ENCODE results near the gene TGFBR3. TPM values are rescaled to one million over a fixed set of nuclear protein-coding genes. Genes with fewer than 3 reads are reported as not detected.
A peak's percentile ranks its signal among the peaks of the same experiment; 100 is the strongest.

The TGFBR3 gene
- total and polyA plus RNA-seq, 3 experiments from 2014 or later, result 28.8 to 78.5 (median 29.9) TPM

DNA sequence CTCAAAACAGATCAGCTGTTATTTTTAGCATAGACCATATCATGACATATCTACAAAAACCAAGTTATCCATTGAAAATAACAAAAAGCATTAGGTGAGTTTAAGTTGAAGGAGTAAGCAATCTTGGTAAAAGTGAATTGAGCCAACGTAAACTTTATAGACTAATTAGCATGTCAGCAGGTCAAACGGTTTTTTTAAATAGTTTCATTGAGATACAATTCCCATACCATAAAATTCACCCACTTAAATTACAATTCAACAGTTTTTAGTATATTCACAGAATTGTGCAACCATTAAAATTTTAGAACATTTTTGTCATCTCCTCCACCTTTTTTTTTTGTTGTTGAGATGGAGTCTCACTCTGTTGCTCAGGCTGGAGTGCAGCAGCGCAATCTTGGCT is 92.1 kb downstream of the TGFBR3 start:
- H3K9me3 Mint-ChIP-seq, result no peaks in the 10 kb centered on the region
- H3K27me3 ChIP-seq (ENCODE audit: insufficient read depth, low read length, poor library complexity, severe bottlenecking), result no peaks in the 10 kb centered on the region
- no peak overlapping the region for H3K27ac ChIP-seq (ENCODE audit: low read depth, low read length)
- peaks cover 35% of the 10 kb centered on the region for H3K4me1 ChIP-seq (ENCODE audit: insufficient read depth, low read length)
- H3K36me3 ChIP-seq (ENCODE audit: insufficient read depth, low read length), result no peaks in the 10 kb centered on the region
- CTCF ChIA-PET, result no interaction called here
- no peaks in the 10 kb centered on the region for H3K27me3 Mint-ChIP-seq
- H3K27ac Mint-ChIP-seq, result peak overlapping the region in 3 of 8 donors; percentile 50 to 70 (median 67)
- peaks cover 53 to 61% (median 55%) of the 10 kb centered on the region in 3 donors for H3K4me1 Mint-ChIP-seq
- no peak overlapping the region for H3K4me3 Mint-ChIP-seq
- peaks cover 11 to 39% (median 20%) of the 10 kb centered on the region in 3 donors for H3K36me3 Mint-ChIP-seq
- no peak for DNase-seq
- H3K9me3 ChIP-seq (ENCODE audit: low read length), result no peaks in the 10 kb centered on the region
- POLR2A ChIA-PET, result no interaction called here
- H3K4me3 ChIP-seq (ENCODE audit: low read length), result no peak overlapping the region

DNA sequence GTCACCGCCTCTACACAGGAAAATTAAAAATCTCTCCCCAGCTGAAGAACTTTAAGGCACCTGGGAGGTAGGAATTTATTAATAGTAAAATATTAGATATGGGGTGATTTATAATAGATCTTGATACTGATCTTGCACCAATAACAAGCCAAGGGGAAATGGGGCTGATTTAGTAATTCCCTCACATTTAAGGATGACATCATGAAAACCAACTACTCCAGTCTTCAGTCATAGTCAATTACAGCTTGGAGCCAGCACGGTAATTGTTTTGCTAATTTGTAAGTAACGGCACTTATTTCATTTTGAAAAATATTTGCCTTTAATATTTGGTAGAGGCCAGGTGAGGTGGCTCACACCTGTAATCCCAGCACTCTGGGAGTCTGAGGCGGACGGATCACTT is 92.8 kb downstream of the TGFBR3 start:
- ChIA-PET POLR2A (no interaction called here), CTCF (interaction anchor here (1.4 kb wide), 1 partner anchor 133 kb away, joined by 3 read pairs; no protein-coding TSS in a partner anchor)
- H3K9me3 ChIP-seq (ENCODE audit: low read length), result no peaks in the 10 kb centered on the region
- Mint-ChIP-seq H3K4me3 (no peak overlapping the region), H3K27ac (no peak overlapping the region), H3K4me1 (peaks cover 47 to 57% (median 51%) of the 10 kb centered on the region in 3 donors), H3K36me3 (peaks cover 11 to 42% (median 18%) of the 10 kb centered on the region in 3 donors), H3K9me3 (no peaks in the 10 kb centered on the region), H3K27me3 (no peaks in the 10 kb centered on the region)
- H3K36me3 ChIP-seq (ENCODE audit: insufficient read depth, low read length), result no peaks in the 10 kb centered on the region
- no peak overlapping the region for H3K4me3 ChIP-seq (ENCODE audit: low read length)
- no peak overlapping the region for H3K27ac ChIP-seq (ENCODE audit: low read depth, low read length)
- no peaks in the 10 kb centered on the region for H3K27me3 ChIP-seq (ENCODE audit: insufficient read depth, low read length, poor library complexity, severe bottlenecking)
- no peak for DNase-seq
- H3K4me1 ChIP-seq (ENCODE audit: insufficient read depth, low read length), result peaks cover 28% of the 10 kb centered on the region

DNA sequence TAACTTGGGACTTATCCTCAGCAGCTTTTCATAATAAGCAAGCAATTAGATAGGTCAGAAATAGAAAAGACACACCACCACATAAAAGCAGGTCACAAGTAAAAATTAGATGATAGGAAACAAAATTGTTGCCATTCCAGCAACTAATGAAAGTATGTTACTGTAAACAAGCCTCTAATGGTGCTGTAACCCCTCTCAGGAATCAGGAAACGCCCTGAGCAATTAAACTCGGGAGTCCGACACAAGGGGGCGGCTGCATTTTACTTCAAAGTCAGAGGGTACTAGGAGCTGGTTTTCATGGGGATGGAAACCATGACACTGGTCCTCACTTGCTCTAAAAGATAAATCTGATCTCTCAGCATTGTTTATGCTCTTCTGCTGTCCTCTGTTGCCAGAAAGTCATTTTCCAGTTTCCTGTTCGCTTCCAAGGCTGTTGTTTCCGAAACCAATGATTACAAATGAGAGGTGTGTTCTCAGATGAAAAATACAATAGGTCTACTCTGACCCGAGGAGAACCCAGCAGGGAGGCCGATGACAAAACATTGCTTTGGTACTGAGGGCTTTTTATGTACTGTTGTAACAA is 93.4 kb downstream of the TGFBR3 start:
- peak overlapping the region in 3 of 7 donors; percentile 25 to 64 (median 45) for H3K4me3 Mint-ChIP-seq
- no peaks in the 10 kb centered on the region for H3K36me3 ChIP-seq (ENCODE audit: insufficient read depth, low read length)
- H3K9me3 ChIP-seq (ENCODE audit: low read length), result no peaks in the 10 kb centered on the region
- H3K9me3 Mint-ChIP-seq, result no peaks in the 10 kb centered on the region
- ChIA-PET CTCF (interaction anchor here (1.0 to 2.2 kb wide), 5 partner anchors 11 to 280 kb away, joined by 3 to 9 read pairs (median 4); partner anchors contain the start of gene TGFBR3), POLR2A (interaction anchor here (0.6 kb wide), 1 partner anchor 8 kb away, joined by 3 read pairs; no protein-coding TSS in a partner anchor)
- H3K4me1 Mint-ChIP-seq, result peaks cover 45 to 57% (median 48%) of the 10 kb centered on the region in 3 donors
- peak overlapping the region in 5 of 8 donors; percentile 35 to 89 (median 74) for H3K27ac Mint-ChIP-seq
- peaks cover 11 to 44% (median 20%) of the 10 kb centered on the region in 3 donors for H3K36me3 Mint-ChIP-seq
- H3K4me1 ChIP-seq (ENCODE audit: insufficient read depth, low read length), result peaks cover 26% of the 10 kb centered on the region
- no peaks in the 10 kb centered on the region for H3K27me3 ChIP-seq (ENCODE audit: insufficient read depth, low read length, poor library complexity, severe bottlenecking)
- no peaks in the 10 kb centered on the region for H3K27me3 Mint-ChIP-seq
- no peak for DNase-seq
- H3K4me3 ChIP-seq (ENCODE audit: low read length), result no peak overlapping the region
- no peak overlapping the region for H3K27ac ChIP-seq (ENCODE audit: low read depth, low read length)

DNA sequence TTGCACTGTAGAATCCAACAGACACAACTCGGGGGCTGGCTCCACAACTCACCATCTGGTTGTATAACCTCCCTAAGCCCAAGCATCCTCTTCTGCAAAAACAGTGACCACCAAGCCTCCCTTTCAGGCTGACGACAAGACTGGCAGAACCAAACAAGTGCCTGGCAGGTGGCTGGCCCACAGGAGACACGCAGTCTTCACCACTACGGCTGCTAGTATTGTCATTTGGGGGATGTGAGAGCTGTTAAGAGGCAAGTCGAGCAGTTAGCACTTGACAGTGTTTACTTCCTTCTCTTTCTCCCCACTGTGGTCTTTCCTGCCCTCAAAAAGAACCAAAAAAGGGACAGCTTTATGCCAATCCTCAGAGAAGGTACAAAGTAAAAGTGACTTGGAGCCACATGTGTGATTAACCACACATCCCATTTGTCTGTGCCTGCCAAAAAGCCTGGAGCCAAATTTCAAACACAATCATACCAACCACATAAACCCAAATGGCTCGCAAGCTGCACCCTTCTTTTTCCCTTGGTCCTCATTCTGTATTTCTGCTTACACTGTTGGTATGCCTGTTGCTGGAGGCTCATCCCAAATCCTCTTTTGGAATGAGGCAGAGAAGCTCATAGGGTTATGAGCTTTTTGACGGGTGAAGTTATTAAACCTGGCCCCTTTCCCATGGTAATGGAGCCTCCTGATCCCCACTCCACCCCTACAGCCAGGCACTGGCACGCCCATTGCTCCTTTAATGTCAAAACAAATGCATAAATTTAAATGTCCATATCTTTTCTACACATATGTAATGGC is 94.1 kb downstream of the TGFBR3 start:
- H3K4me3 Mint-ChIP-seq, result peak overlapping the region in 5 of 7 donors; percentile 25 to 64 (median 47)
- H3K4me1 ChIP-seq (ENCODE audit: insufficient read depth, low read length), result peaks cover 26% of the 10 kb centered on the region
- POLR2A ChIA-PET, result interaction anchor here (0.6 to 1.1 kb wide), 2 partner anchors 8 to 286 kb away, joined by 3 to 5 read pairs; no protein-coding TSS in a partner anchor
- H3K27ac ChIP-seq (ENCODE audit: low read depth, low read length), result no peak overlapping the region
- DNase-seq, result peak in 2 of 5 donors; percentile 48 to 49
- H3K27ac Mint-ChIP-seq, result peak overlapping the region; percentile 37 to 89 (median 69)
- no peaks in the 10 kb centered on the region for H3K27me3 ChIP-seq (ENCODE audit: insufficient read depth, low read length, poor library complexity, severe bottlenecking)
- H3K9me3 Mint-ChIP-seq, result no peaks in the 10 kb centered on the region
- peaks cover 11 to 41% (median 22%) of the 10 kb centered on the region in 3 donors for H3K36me3 Mint-ChIP-seq
- no peaks in the 10 kb centered on the region for H3K9me3 ChIP-seq (ENCODE audit: low read length)
- H3K27me3 Mint-ChIP-seq, result no peaks in the 10 kb centered on the region
- CTCF ChIA-PET, result interaction anchor here (0.8 to 2.2 kb wide), 8 partner anchors 12 to 288 kb away, joined by 3 to 9 read pairs (median 4); partner anchors contain the start of gene TGFBR3
- peaks cover 45 to 59% (median 48%) of the 10 kb centered on the region in 3 donors for H3K4me1 Mint-ChIP-seq
- H3K4me3 ChIP-seq (ENCODE audit: low read length), result no peak overlapping the region
- no peaks in the 10 kb centered on the region for H3K36me3 ChIP-seq (ENCODE audit: insufficient read depth, low read length)

DNA sequence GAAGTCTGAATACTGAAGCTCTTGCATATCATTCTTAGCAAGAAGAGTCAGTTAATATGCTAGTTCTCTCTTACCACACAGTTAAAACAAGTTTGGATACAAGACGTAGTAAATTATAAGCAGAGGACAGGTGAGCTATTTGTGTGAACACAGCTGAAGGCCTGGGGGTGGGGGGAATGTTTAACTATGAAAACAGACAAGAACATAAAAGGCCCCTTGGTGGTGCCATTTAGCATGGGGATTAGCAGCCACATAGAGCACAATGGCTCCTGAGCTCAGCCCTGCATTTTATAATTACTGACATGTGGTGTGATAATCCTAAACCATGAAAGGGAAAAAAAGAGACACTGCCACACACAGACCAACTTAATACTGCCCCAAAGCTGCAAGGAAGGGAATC is 94.8 kb downstream of the TGFBR3 start:
- H3K4me3 Mint-ChIP-seq, result peak overlapping the region in 4 of 7 donors; percentile 16 to 64 (median 38)
- no peaks in the 10 kb centered on the region for H3K27me3 Mint-ChIP-seq
- peaks cover 26% of the 10 kb centered on the region for H3K4me1 ChIP-seq (ENCODE audit: insufficient read depth, low read length)
- no peaks in the 10 kb centered on the region for H3K9me3 Mint-ChIP-seq
- H3K9me3 ChIP-seq (ENCODE audit: low read length), result no peaks in the 10 kb centered on the region
- H3K4me1 Mint-ChIP-seq, result peaks cover 44 to 55% (median 50%) of the 10 kb centered on the region in 3 donors
- ChIA-PET CTCF (interaction anchor here (0.8 to 2.2 kb wide), 6 partner anchors 13 to 287 kb away, joined by 3 to 9 read pairs (median 4); partner anchors contain the start of gene TGFBR3), POLR2A (interaction anchor here (1.1 kb wide), 1 partner anchor 285 kb away, joined by 5 read pairs; no protein-coding TSS in a partner anchor)
- H3K27ac Mint-ChIP-seq, result peak overlapping the region in 7 of 8 donors; percentile 37 to 88 (median 64)
- no peak overlapping the region for H3K27ac ChIP-seq (ENCODE audit: low read depth, low read length)
- no peak for DNase-seq
- peaks cover 12 to 39% (median 20%) of the 10 kb centered on the region in 3 donors for H3K36me3 Mint-ChIP-seq
- H3K4me3 ChIP-seq (ENCODE audit: low read length), result no peak overlapping the region
- no peaks in the 10 kb centered on the region for H3K36me3 ChIP-seq (ENCODE audit: insufficient read depth, low read length)
- no peaks in the 10 kb centered on the region for H3K27me3 ChIP-seq (ENCODE audit: insufficient read depth, low read length, poor library complexity, severe bottlenecking)

DNA sequence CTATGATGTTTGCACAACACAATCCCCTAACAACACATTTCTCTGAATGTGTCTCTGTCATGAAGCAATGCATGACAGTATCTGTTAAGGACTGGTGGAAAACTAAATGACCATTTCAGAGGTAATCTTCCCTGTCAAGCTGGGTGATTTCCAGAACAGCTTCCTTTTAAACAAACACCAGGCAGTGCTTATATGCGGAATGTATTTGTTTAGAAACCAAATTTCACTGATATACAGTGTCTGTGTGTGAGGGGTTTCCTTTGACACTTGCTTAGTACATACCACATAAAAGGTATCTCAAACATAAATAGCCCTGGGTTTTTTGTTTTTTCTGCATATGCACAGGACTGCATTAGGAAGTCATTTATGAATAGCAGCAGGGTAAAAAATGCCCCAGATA is 95.6 kb downstream of the TGFBR3 start:
- no peaks in the 10 kb centered on the region for H3K9me3 ChIP-seq (ENCODE audit: low read length)
- DNase-seq, result peak in 1 of 5 donors; percentile 31
- Mint-ChIP-seq H3K27ac (peak overlapping the region in 6 of 8 donors; percentile 12 to 87 (median 62)), H3K4me3 (peak overlapping the region in 4 of 7 donors; percentile 8 to 65 (median 34)), H3K27me3 (no peaks in the 10 kb centered on the region), H3K36me3 (peaks cover 14 to 34% (median 16%) of the 10 kb centered on the region in 3 donors), H3K4me1 (peaks cover 43 to 55% (median 52%) of the 10 kb centered on the region in 3 donors), H3K9me3 (no peaks in the 10 kb centered on the region)
- H3K27ac ChIP-seq (ENCODE audit: low read depth, low read length), result no peak overlapping the region
- ChIA-PET POLR2A (interaction anchor here (1.1 kb wide), 1 partner anchor 285 kb away, joined by 5 read pairs; no protein-coding TSS in a partner anchor), CTCF (interaction anchor here (1.4 to 2.2 kb wide), 4 partner anchors 13 to 286 kb away, joined by 3 to 9 read pairs (median 6); partner anchors contain the start of gene TGFBR3)
- H3K27me3 ChIP-seq (ENCODE audit: insufficient read depth, low read length, poor library complexity, severe bottlenecking), result no peaks in the 10 kb centered on the region
- H3K4me1 ChIP-seq (ENCODE audit: insufficient read depth, low read length), result peaks cover 26% of the 10 kb centered on the region
- no peak overlapping the region for H3K4me3 ChIP-seq (ENCODE audit: low read length)
- H3K36me3 ChIP-seq (ENCODE audit: insufficient read depth, low read length), result no peaks in the 10 kb centered on the region

DNA sequence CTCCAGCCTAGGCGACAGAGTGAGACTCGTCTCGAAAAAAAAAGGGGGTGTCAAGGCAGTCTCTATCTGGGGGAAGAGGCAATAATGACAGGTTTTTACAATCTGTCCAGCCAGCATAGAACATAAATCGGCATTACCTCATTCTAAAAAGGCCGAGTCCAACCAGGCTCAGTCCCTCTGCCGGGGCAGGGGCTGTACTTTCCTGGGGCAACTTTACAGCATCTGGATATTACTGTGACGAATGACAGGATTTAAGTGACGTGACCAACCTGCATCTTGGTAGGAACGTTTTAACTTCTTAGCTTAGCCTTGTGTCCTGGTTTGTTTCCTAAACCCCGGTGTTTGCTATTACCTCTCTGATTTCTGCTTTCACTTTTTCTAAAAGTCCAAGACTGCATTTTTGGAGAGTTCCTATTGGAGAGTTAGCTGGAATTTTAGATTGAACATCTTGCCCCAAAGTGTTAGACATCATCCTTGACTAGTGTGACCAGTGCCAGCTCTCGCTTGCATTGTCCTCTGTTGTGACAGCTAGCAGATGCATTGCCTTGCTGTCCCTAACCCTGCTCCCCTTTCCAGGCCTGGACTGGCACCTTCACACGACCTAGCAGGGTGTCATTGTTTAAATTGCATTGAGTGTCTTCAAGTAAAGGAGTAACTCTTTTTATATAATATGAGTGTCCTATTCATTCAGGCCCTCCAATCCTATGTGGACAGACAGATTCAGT is 96.5 kb downstream of the TGFBR3 start:
- no peaks in the 10 kb centered on the region for H3K36me3 ChIP-seq (ENCODE audit: insufficient read depth, low read length)
- peak overlapping the region in 2 of 7 donors; percentile 23 to 41 for H3K4me3 Mint-ChIP-seq
- DNase-seq, result no peak
- peaks cover 6 to 31% (median 17%) of the 10 kb centered on the region in 3 donors for H3K36me3 Mint-ChIP-seq
- peak overlapping the region in 3 of 8 donors; percentile 3 to 54 (median 38) for H3K27ac Mint-ChIP-seq
- no peaks in the 10 kb centered on the region for H3K27me3 ChIP-seq (ENCODE audit: insufficient read depth, low read length, poor library complexity, severe bottlenecking)
- H3K9me3 ChIP-seq (ENCODE audit: low read length), result no peaks in the 10 kb centered on the region
- peaks cover 47 to 63% (median 59%) of the 10 kb centered on the region in 3 donors for H3K4me1 Mint-ChIP-seq
- CTCF ChIA-PET, result no interaction called here
- H3K4me3 ChIP-seq (ENCODE audit: low read length), result no peak overlapping the region
- H3K9me3 Mint-ChIP-seq, result no peaks in the 10 kb centered on the region
- no peaks in the 10 kb centered on the region for H3K27me3 Mint-ChIP-seq
- H3K4me1 ChIP-seq (ENCODE audit: insufficient read depth, low read length), result peaks cover 26% of the 10 kb centered on the region
- H3K27ac ChIP-seq (ENCODE audit: low read depth, low read length), result no peak overlapping the region
- POLR2A ChIA-PET, result no interaction called here

Data from CD8-positive, alpha-beta memory T cell (primary cell).